NB4 (cell line): ENCODE data around the gene CAMK2A.

Source experiments
- MAX ChIP-seq: IDR thresholded peaks from 2 replicates; pipeline ENCODE4 v1.6.1; 2011; ENCODE audit warnings: low read depth, low read length
- POLR2A ChIP-seq: IDR thresholded peaks from 2 replicates; pipeline ENCODE4 v1.6.1; 2011; ENCODE audit warnings: mild to moderate bottlenecking; ENCODE audit not compliant: insufficient read length; ENCODE audit errors: extremely low read depth
- TF ChIP-seq, protein P1 (sequence below): IDR thresholded peaks from one replicate; pipeline ENCODE4 v1.5.1; 2012; ENCODE audit warnings: low read depth, low read length

GRCh38 chr5:150286820-150287219 is 2.8 kb downstream of the CAMK2A start:
- TF ChIP-seq, protein P1, sequence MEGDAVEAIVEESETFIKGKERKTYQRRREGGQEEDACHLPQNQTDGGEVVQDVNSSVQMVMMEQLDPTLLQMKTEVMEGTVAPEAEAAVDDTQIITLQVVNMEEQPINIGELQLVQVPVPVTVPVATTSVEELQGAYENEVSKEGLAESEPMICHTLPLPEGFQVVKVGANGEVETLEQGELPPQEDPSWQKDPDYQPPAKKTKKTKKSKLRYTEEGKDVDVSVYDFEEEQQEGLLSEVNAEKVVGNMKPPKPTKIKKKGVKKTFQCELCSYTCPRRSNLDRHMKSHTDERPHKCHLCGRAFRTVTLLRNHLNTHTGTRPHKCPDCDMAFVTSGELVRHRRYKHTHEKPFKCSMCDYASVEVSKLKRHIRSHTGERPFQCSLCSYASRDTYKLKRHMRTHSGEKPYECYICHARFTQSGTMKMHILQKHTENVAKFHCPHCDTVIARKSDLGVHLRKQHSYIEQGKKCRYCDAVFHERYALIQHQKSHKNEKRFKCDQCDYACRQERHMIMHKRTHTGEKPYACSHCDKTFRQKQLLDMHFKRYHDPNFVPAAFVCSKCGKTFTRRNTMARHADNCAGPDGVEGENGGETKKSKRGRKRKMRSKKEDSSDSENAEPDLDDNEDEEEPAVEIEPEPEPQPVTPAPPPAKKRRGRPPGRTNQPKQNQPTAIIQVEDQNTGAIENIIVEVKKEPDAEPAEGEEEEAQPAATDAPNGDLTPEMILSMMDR, result peak; percentile 47
- TF ChIP-seq POLR2A (no peak), MAX (no peak)
